Activated CD4-positive, alpha-beta memory T cell treated with anti-CD3 and anti-CD28 coated beads for 36 hours (primary cell): ENCODE results near the gene SELENOP. TPM values are rescaled to one million over a fixed set of nuclear protein-coding genes. Genes with fewer than 3 reads are reported as not detected.

Source experiments
- CTCF ChIA-PET: fragments of 350-600 bp; sonication (Branson Sonifier 250); formaldehyde crosslinking; loops from one replicate; lab custom pipeline; 2021; ENCODE audit warnings: antibody characterized with exemption, inconsistent platforms; lab: Charles Lee
- POLR2A ChIA-PET: fragments of 350-600 bp; sonication (Branson Sonifier 250); formaldehyde crosslinking; loops from one replicate; lab custom pipeline; 2021; ENCODE audit warnings: antibody characterized with exemption; lab: Charles Lee
- DNase-seq: peaks from one replicate; pipeline ENCODE4 v3.0.0-alpha.2; 2020
- H3K27ac Mint-ChIP-seq: one replicate; pipeline ENCODE4 v1.8.0; 2021; ENCODE audit warnings: mixed read lengths
- H3K27me3 Mint-ChIP-seq: one replicate; pipeline ENCODE4 v1.8.0; 2021; ENCODE audit warnings: mixed read lengths
- H3K36me3 Mint-ChIP-seq: one replicate; pipeline ENCODE4 v1.8.0; 2021; ENCODE audit warnings: mixed read lengths
- H3K4me1 Mint-ChIP-seq: one replicate; pipeline ENCODE4 v1.8.0; 2021; ENCODE audit warnings: low read depth, mixed read lengths
- H3K4me3 Mint-ChIP-seq: one replicate; pipeline ENCODE4 v1.8.0; 2021; ENCODE audit warnings: mild to moderate bottlenecking, mixed read lengths
- H3K9me3 Mint-ChIP-seq: one replicate; pipeline ENCODE4 v1.8.0; 2021; ENCODE audit warnings: mixed read lengths
- intact Hi-C: fragments of 100-400 bp; cut with micrococcal nuclease; formaldehyde crosslinking; loops from one replicate; pipeline ENCODE4 v1.15.1; 2023
- total RNA-seq, 2 experiments: library from RNA; stranded (reverse); gene quantifications; one replicate each; pipeline ENCODE4 v1.2.3, GENCODE V29; 2021

SELENOP gene
- total RNA-seq, 2 experiments from 2014 or later, result not detected

GRCh38 chr5:42842921-42843641 is 31.4 kb upstream of the SELENOP start:
- H3K27ac Mint-ChIP-seq, result no peak overlapping the region
- no peak overlapping the region for H3K4me3 Mint-ChIP-seq
- H3K4me1 Mint-ChIP-seq, result no peaks in the 10 kb centered on the region
- intact Hi-C loops, result no loop called here
- no peak for DNase-seq
- no peaks in the 10 kb centered on the region for H3K36me3 Mint-ChIP-seq
- H3K9me3 Mint-ChIP-seq, result peaks cover 2% of the 10 kb centered on the region
- CTCF ChIA-PET, result interaction anchor here (0.6 kb wide), 1 partner anchor 263 kb away, joined by 3 read pairs; no protein-coding TSS in a partner anchor
- H3K27me3 Mint-ChIP-seq, result no peaks in the 10 kb centered on the region
- POLR2A ChIA-PET, result no interaction called here

- CTCF ChIA-PET, result no interaction called here
Measured at GRCh38 chr5:42840842-42841567, 29.3 kb upstream of the SELENOP start.

GRCh38 chr5:42840269-42840668 is 28.6 kb upstream of the SELENOP start:
- POLR2A ChIA-PET, result no interaction called here
- Mint-ChIP-seq H3K27me3 (no peaks in the 10 kb centered on the region), H3K36me3 (no peaks in the 10 kb centered on the region), H3K4me3 (no peak overlapping the region), H3K27ac (no peak overlapping the region), H3K4me1 (no peaks in the 10 kb centered on the region), H3K9me3 (peaks cover 2% of the 10 kb centered on the region)
- intact Hi-C loops, result no loop called here
- DNase-seq, result no peak
- CTCF ChIA-PET, result no interaction called here

More at GRCh38 chr5:42840842-42841567, 29.3 kb upstream of the SELENOP start:
- POLR2A ChIA-PET, result no interaction called here
- Mint-ChIP-seq H3K4me1 (no peaks in the 10 kb centered on the region), H3K4me3 (no peak overlapping the region), H3K36me3 (no peaks in the 10 kb centered on the region), H3K9me3 (peaks cover 2% of the 10 kb centered on the region), H3K27ac (no peak overlapping the region), H3K27me3 (no peaks in the 10 kb centered on the region)
- intact Hi-C loops, result no loop called here
- no peak for DNase-seq

DNA sequence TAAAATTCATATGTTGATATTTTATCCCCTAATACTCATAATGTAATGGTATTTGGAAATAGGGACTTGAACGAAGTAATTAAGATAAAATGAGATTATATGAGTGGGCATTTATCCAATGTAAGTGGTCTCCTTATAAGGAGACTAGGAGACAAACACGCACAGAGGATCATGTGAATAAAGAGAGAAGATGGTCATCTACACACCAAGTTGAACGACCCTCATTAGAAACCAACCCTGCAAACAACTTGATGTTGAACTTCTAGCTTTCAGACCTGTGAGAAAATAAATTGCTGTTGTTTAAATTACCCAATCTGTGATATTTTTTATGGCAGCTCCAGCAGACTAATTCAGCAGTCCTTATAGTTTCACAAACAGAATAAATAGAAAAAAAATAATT is 27.5 kb upstream of the SELENOP start:
- ChIA-PET CTCF (no interaction called here), POLR2A (no interaction called here)
- intact Hi-C loops, result no loop called here
- no peaks in the 10 kb centered on the region for H3K4me1 Mint-ChIP-seq
- no peaks in the 10 kb centered on the region for H3K36me3 Mint-ChIP-seq
- peaks cover 2% of the 10 kb centered on the region for H3K9me3 Mint-ChIP-seq
- DNase-seq, result no peak
- no peak overlapping the region for H3K27ac Mint-ChIP-seq
- no peaks in the 10 kb centered on the region for H3K27me3 Mint-ChIP-seq
- no peak overlapping the region for H3K4me3 Mint-ChIP-seq

GRCh38 chr5:42837601-42838000 is 25.9 kb upstream of the SELENOP start:
- Mint-ChIP-seq H3K27ac (no peak overlapping the region), H3K9me3 (peaks cover 2% of the 10 kb centered on the region), H3K27me3 (no peaks in the 10 kb centered on the region), H3K4me1 (no peaks in the 10 kb centered on the region), H3K36me3 (no peaks in the 10 kb centered on the region), H3K4me3 (no peak overlapping the region)
- DNase-seq, result no peak
- ChIA-PET CTCF (no interaction called here), POLR2A (no interaction called here)
- intact Hi-C loops, result no loop called here

DNA sequence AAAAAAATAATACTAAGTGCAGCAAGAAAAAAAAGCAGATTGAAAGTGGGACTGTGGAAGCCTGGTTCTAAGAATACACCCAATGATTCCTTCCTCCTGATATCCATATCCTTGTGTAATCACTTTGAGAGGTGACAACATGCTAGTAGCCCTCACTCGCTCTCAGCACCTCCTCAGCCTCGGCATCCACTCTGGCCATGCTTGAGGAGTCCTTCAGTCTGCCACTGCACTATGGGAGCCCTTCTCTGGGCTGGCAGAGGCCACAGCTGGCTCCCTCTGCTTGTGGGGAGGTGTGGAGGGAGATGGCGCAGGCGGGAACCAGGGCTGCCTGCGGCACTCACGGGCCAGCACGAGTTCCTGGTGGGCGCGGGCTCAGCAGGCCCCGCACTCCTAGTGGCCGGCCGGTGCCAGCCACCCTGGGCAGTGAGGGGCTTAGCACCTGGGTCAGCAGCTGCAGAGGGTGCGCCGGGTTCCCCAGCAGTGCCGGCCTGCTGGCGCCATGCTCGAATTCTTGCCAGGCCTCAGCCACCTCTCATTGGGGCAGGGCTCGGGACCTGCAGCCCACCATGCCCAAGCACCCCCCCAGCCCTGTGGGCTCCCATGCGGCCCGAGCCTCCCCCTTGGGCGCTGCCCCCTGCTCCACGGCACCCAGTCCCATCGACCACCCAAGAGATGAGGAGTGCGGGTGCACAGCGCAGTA is 24.5 kb upstream of the SELENOP start:
- no peaks in the 10 kb centered on the region for H3K36me3 Mint-ChIP-seq
- ChIA-PET CTCF (no interaction called here), POLR2A (no interaction called here)
- DNase-seq, result no peak
- no peaks in the 10 kb centered on the region for H3K27me3 Mint-ChIP-seq
- no peak overlapping the region for H3K4me3 Mint-ChIP-seq
- H3K27ac Mint-ChIP-seq, result no peak overlapping the region
- H3K4me1 Mint-ChIP-seq, result no peaks in the 10 kb centered on the region
- peaks cover 2% of the 10 kb centered on the region for H3K9me3 Mint-ChIP-seq
- intact Hi-C loops, result no loop called here

- Mint-ChIP-seq H3K27me3 (peaks cover 4% of the 10 kb centered on the region), H3K27ac (no peak overlapping the region), H3K4me3 (no peak overlapping the region), H3K4me1 (no peaks in the 10 kb centered on the region), H3K9me3 (peaks cover 2% of the 10 kb centered on the region), H3K36me3 (no peaks in the 10 kb centered on the region)
- POLR2A ChIA-PET, result no interaction called here
- DNase-seq, result no peak
- CTCF ChIA-PET, result no interaction called here
- intact Hi-C loops, result no loop called here
Measured at GRCh38 chr5:42832060-42832459, 20.4 kb upstream of the SELENOP start.

DNA sequence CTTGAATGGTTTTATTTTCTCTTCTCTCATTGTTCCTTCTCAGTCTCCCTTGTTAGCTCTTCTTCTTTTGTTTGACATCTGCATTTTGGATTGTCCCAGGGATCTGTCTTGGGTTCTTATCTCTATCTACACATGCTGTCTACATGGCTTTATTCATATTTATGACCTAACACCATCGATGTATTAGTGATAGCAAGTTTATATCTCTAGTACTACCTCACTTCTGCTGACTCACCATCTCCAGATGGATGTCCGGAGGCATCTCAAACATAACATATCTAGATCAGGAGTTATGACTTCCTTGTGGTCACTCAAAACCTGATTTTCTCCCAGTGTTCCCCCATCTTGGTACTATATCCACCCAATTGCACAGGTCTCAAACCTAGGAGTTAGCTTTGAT is 19.2 kb upstream of the SELENOP start:
- intact Hi-C loops, result no loop called here
- H3K36me3 Mint-ChIP-seq, result no peaks in the 10 kb centered on the region
- peaks cover 2% of the 10 kb centered on the region for H3K9me3 Mint-ChIP-seq
- no peaks in the 10 kb centered on the region for H3K4me1 Mint-ChIP-seq
- ChIA-PET POLR2A (no interaction called here), CTCF (interaction anchor here (0.6 kb wide), 1 partner anchor 22 kb away, joined by 3 read pairs; no protein-coding TSS in a partner anchor)
- DNase-seq, result no peak
- peaks cover 4% of the 10 kb centered on the region for H3K27me3 Mint-ChIP-seq
- no peak overlapping the region for H3K27ac Mint-ChIP-seq
- H3K4me3 Mint-ChIP-seq, result no peak overlapping the region

- POLR2A ChIA-PET, result no interaction called here
- no peak overlapping the region for H3K4me3 Mint-ChIP-seq
- no peaks in the 10 kb centered on the region for H3K36me3 Mint-ChIP-seq
- no peaks in the 10 kb centered on the region for H3K9me3 Mint-ChIP-seq
- intact Hi-C loops, result no loop called here
- CTCF ChIA-PET, result no interaction called here
- H3K27me3 Mint-ChIP-seq, result peaks cover 4% of the 10 kb centered on the region
- no peak for DNase-seq
- H3K4me1 Mint-ChIP-seq, result no peaks in the 10 kb centered on the region
- H3K27ac Mint-ChIP-seq, result no peak overlapping the region
Measured at GRCh38 chr5:42828671-42829070, 17.0 kb upstream of the SELENOP start.

DNA sequence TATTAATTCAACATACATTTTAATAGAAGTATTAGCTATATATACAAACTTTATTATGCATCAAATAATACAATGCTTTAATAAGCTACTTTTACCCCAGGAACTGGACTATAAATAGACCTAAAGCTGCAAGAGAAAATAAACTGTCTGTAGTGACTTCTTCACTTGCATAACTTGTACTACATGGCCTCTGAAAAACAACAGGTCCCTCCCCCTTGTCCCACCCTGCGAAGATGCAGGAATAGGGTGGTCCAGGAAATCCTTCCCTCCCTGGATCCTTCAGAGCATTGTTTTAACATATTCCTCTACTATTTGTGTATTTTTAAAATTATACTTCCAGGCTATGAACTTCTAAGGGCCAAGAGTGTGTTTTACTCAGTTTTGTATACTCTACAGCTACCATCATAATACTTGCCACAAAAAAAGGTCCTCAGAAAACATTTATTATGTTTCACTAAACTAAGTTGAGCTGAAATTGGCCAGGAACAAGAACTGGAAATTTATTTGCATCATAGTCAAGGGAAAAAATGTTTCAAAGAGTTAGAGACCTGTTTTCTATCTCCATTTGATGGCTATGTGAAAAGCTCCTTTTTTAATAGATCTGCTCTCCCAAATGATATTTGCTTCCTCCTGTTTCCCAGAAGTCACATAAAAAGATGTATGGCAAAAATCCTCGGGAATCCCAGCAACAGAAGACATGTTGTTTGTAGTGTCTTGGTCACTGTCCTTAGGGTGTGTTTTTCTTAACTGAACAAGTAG is 15.2 kb upstream of the SELENOP start:
- POLR2A ChIA-PET, result no interaction called here
- CTCF ChIA-PET, result no interaction called here
- intact Hi-C loops, result no loop called here
- peaks cover 4% of the 10 kb centered on the region for H3K27me3 Mint-ChIP-seq
- H3K4me1 Mint-ChIP-seq, result no peaks in the 10 kb centered on the region
- H3K27ac Mint-ChIP-seq, result no peak overlapping the region
- H3K36me3 Mint-ChIP-seq, result no peaks in the 10 kb centered on the region
- no peak for DNase-seq
- no peak overlapping the region for H3K4me3 Mint-ChIP-seq
- no peaks in the 10 kb centered on the region for H3K9me3 Mint-ChIP-seq

- intact Hi-C loops, result no loop called here
- H3K27ac Mint-ChIP-seq, result no peak overlapping the region
- no peaks in the 10 kb centered on the region for H3K27me3 Mint-ChIP-seq
- POLR2A ChIA-PET, result no interaction called here
- DNase-seq, result no peak
- CTCF ChIA-PET, result interaction anchor here (0.6 kb wide), 1 partner anchor 9 kb away, joined by 3 read pairs; no protein-coding TSS in a partner anchor
- no peaks in the 10 kb centered on the region for H3K4me1 Mint-ChIP-seq
- no peak overlapping the region for H3K4me3 Mint-ChIP-seq
- no peaks in the 10 kb centered on the region for H3K9me3 Mint-ChIP-seq
- no peaks in the 10 kb centered on the region for H3K36me3 Mint-ChIP-seq
Measured at GRCh38 chr5:42825422-42826148, 13.9 kb upstream of the SELENOP start.
